Measurements from ENCODE around the gene SLITRK3. TPM values are rescaled to one million over a fixed set of nuclear protein-coding genes. Genes with fewer than 3 reads are reported as not detected.

Gene SLITRK3
- total RNA-seq, 4 donors from 2014 or later, result 0.16 to 0.19 TPM; not detected in 2

- ATAC-seq (ENCODE audit: low FRiP score), result no peak
- no peak for TF ChIP-seq CTCF (IDR thresholded peaks at IDR 0.05)
- DNase-seq (ENCODE audit: low spot score), result no peak
Measured at GRCh38 chr3:165197481-165197800, 1.3 kb upstream of the SLITRK3 start.

- ATAC-seq (ENCODE audit: low FRiP score) (no peak), DNase-seq (ENCODE audit: low spot score) (no peak)
- TF ChIP-seq CTCF (IDR thresholded peaks at IDR 0.05), result no peak
Measured at GRCh38 chr3:165196577-165197480, 645 bp upstream of the SLITRK3 start.

GRCh38 chr3:165195241-165195639 lies 944 bp downstream of the SLITRK3 start:
- DNase-seq (ENCODE audit: low spot score) (no peak), ATAC-seq (ENCODE audit: low FRiP score) (no peak)
- TF ChIP-seq CTCF (IDR thresholded peaks at IDR 0.05), result no peak

GRCh38 chr3:165194511-165195240 lies 1.5 kb downstream of the SLITRK3 start:
- no peak for ATAC-seq (ENCODE audit: low FRiP score)
- DNase-seq (ENCODE audit: low spot score), result no peak
- TF ChIP-seq CTCF (IDR thresholded peaks at IDR 0.05), result no peak

GRCh38 chr3:165193366-165194254 lies 2.6 kb downstream of the SLITRK3 start:
- TF ChIP-seq CTCF (IDR thresholded peaks at IDR 0.05), result no peak
- DNase-seq (ENCODE audit: low spot score) (no peak), ATAC-seq (ENCODE audit: low FRiP score) (no peak)

GRCh38 chr3:165192610-165193192 lies 3.5 kb downstream of the SLITRK3 start:
- no peak for ATAC-seq (ENCODE audit: low FRiP score)
- DNase-seq (ENCODE audit: low spot score), result no peak
- no peak for TF ChIP-seq CTCF (IDR thresholded peaks at IDR 0.05)
